ENCODE measurements around the gene ZFP92.

The ZFP92 gene

DNA sequence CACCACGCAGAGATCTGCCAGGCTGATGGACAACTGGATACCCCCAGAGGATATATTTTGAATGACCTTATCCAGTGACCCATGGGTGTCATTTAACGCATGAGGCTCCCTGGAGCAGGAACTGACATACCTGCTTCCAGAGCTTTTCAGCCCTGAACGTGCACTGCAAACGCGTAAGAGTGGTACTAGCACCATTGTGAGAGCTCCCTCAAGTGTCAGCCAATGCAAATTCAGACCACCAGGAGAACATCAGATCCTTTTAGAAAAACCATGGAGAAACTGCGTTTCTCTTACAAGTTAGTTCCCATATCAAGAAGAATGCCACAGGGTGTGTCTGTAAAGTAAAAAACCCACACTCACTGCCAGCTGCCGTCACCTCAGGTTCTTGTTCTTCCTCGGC lies 27.3 kb downstream of the ZFP92 start:
- no peak for DNase-seq (ENCODE audit: low spot score)

GRCh38 chrX:153439977-153440376 lies 28.7 kb downstream of the ZFP92 start:
- DNase-seq (ENCODE audit: low spot score): no peak

- no peak for DNase-seq (ENCODE audit: low spot score)
Measured at GRCh38 chrX:153440556-153441135, 29.4 kb downstream of the ZFP92 start.

- DNase-seq (ENCODE audit: low spot score): no peak
Measured at GRCh38 chrX:153441296-153441695, 30.0 kb downstream of the ZFP92 start.

- no peak for DNase-seq (ENCODE audit: low spot score)
Measured at GRCh38 chrX:153441981-153442380, 30.7 kb downstream of the ZFP92 start.

DNA sequence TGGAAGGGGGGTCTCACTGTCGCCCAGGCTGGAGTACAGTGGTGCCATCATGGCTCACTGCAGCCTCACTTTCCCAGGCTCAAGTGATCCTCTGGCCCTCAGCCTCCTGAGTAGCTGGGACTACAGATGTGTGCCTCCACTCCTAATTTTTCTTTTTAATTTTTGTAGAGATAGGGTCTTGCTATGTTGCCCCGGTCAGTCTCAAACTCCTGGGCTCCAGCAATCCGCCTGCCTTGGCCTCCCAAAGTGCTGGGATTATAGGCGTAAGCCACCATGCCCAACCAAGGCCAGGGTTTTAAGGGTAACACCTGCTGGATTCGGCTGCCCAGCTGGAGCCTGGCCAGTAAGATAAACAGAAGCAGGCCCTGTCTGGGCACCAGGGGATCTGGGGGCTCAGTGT lies 31.2 kb downstream of the ZFP92 start:
- no peak for DNase-seq (ENCODE audit: low spot score)

DNA sequence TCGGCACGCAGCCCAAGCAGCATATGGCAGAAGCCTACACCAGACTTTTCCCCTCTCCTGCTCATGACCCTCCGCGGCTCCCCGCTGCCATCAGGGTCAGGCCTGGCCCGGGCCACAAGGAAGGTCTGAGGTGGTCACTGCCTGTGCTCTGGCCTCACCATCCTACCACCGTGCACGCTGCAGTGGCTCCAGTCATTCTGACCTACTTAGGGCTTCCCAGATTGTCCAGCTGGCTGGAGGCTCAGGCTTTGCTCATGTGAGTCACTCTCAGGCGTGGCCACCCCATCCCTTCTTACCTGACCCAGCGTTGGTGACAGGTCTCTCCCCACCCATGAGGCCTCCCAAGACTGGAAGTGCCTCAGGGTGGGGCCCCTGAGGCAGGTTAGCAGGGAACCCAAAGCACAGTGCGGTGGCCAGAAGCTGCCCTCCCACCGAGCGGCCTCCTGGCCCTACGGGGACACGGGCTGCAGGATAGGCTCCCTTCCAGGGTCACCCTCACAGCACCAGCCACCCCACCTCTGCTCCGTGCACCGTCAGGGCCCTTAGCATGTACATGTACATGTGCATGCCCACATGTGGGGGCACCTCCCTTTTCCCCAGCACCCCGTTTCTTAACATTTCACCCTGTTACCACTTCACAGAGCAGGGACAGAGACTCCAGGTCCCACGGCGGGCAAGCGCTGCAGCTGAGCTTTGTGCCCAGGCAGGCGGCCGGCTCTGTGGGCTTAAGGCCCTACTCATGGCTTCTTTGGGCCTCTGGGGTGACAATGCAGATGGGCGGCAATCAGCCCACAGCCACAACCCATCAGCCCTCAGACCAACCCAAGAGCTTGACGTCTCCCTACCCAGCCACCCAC lies 32.4 kb downstream of the ZFP92 start:
- DNase-seq (ENCODE audit: low spot score): no peak

GRCh38 chrX:153444333-153445011 lies 33.2 kb downstream of the ZFP92 start:
- no peak for DNase-seq (ENCODE audit: low spot score)

DNA sequence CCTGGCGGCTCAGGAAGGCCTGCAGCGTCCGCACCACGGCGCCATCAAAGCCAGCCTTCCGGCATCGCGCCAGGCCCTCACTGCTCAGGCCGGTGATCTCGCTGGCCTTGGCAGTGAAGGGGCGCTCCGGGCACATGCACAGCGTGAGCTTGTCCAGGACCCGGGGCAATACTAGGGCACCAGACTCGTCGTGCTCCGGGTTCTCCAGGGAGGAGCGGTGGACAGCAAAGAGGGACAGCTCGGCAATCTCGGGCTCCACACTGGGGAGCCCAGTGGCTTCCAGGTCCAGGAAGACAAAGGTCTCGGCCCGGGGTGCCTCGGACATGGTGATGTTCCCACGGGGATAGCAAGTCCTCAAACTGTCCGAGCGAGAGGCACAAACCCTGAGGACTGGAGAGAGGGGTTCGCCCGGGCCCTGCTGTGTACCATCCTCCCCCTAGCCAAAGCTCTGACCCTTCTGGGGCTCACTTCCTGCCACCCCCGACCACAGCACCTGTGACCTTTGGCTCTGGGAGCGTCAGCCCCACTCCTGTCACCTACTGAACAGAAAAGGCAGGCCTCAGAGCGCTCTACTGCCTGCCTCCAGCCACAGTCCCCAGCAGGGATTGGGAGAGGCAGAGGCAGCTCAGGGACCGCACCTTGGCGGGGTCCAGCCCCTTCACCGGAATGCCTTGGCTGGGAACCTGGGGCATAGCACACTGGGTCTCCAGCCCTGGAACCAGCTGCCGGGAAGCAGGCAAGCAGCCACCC lies 34.0 kb downstream of the ZFP92 start:
- no peak for DNase-seq (ENCODE audit: low spot score)

DNA sequence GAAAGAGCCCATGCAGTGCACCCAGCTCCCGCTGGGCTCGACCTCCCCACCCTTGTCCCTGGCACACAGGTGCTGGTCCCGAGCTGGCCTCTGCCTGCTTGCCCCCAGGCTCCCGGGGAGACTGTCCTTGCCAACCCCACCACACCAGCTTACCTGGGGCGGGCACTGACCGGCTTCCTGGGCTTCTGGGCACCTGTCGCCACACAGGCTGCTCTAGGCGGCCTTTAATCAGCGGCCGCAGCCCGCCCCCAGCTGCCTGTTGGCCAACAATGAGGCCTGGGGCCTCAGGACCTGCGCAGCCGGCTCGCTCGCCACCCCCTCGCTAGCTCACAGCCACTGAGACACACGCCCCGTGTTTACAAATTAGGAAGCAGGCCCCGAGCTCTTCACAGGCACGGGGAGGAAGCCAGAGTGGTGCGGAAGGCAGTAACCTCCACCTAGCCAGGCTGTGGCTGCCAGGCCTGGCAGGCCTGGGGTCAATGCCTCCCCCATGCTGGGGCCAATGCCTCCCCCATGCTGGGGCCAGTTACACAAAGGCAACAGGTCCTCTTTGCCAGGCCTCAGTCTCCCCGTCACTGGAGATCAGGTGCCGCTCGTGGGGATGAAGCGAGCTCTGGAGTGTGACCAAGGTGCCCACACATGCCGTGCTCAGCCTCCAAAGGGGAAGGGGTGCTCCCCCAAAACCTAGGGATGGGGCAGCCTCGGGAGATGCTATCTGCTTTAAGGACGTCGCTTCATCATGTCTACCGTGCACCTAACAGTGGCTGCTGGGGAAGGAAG lies 34.8 kb downstream of the ZFP92 start, which contains the start of gene TREX2:
TREX2 (minus strand) TSS at position 201 of the 780 bp plus-strand sequence. CDS start 626 bp downstream, outside the sequence.
- DNase-seq (ENCODE audit: low spot score): no peak

DNA sequence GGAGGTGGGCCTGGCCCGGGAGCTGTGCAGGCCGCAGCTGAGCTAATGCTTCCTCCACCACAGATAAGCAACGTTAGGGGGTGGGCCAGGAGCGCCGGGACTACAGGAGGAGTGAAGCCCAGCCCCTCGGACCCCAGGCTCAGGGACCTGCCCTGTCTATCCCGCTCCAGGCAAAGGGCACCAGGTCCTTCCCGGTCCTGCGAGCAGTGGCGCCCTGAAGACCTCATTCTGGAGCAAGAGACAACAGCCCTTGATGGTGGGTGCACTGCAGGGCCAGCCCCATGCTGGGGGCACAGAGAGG lies 35.3 kb downstream of the ZFP92 start:
- no peak for DNase-seq (ENCODE audit: low spot score)

GRCh38 chrX:153446950-153447580 lies 35.8 kb downstream of the ZFP92 start:
- no peak for DNase-seq (ENCODE audit: low spot score)

GRCh38 chrX:153447581-153447960 lies 36.3 kb downstream of the ZFP92 start:
- DNase-seq (ENCODE audit: low spot score): no peak

- DNase-seq (ENCODE audit: low spot score): no peak
Measured at GRCh38 chrX:153448556-153449367, 37.5 kb downstream of the ZFP92 start.

- no peak for DNase-seq (ENCODE audit: low spot score)
Measured at GRCh38 chrX:153449368-153450113, 38.3 kb downstream of the ZFP92 start.

- DNase-seq (ENCODE audit: low spot score): no peak
Measured at GRCh38 chrX:153450114-153450948, 39.1 kb downstream of the ZFP92 start.

DNA sequence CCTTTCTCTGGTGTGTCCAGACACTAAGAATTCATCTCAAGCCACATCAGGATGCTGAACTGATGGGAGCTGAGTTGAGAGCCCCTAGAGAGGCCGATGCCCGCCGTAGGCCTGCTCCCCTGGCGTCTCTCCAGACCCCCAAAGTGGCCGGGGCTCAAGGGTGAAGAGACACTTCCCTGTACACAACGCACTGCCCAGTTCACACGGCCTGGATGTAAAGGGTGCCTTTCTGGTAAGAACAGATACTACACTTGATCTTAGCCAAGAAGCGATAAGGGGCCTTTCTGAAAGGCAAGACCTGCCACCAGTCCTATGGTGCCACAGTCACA lies 39.6 kb downstream of the ZFP92 start:
- no peak for DNase-seq (ENCODE audit: low spot score)

GRCh38 chrX:153454901-153455550 lies 43.8 kb downstream of the ZFP92 start:
- DNase-seq (ENCODE audit: low spot score): no peak
